HEK293 (cell line): ENCODE results near the gene TCF12.
A peak's percentile ranks its signal among the peaks of the same experiment; 100 is the strongest.

Source experiments
- CTCF ChIA-PET: fragments of 350-600 bp; formaldehyde crosslinking; extraction: SDS; loops from one replicate; lab custom pipeline; 2021; ENCODE audit warnings: antibody characterized with exemption; lab: Yijun Ruan, JAX
- POLR2A ChIA-PET: fragments of 300-600 bp; formaldehyde crosslinking; extraction: SDS; loops from one replicate; lab custom pipeline; 2020; ENCODE audit warnings: antibody characterized with exemption, inconsistent platforms; lab: Yijun Ruan, JAX
- H3K27ac ChIP-seq: fragments of 200-500 bp; sonication (Bioruptor generic); 2 replicates; pipeline ENCODE4 v1.5.1; 2014; ENCODE audit warnings: low read depth, low read length, control low read depth, inconsistent platforms; ENCODE audit errors: extremely low read depth
- H3K36me3 ChIP-seq, 2 experiments: fragments of 200-500 bp in 1 of 2; sonication (Bioruptor generic) in 1 of 2; 1 replicate in 1 of 2; 2 replicates in 1 of 2; pipeline ENCODE4 v1.5.1; 2014 to 2017; ENCODE audit warnings: inconsistent platforms in 2 of 2, low read length in 2 of 2; ENCODE audit not compliant: control insufficient read depth in 2 of 2, insufficient read depth in 1 of 2
- H3K4me1 ChIP-seq: fragments of 200-500 bp; sonication (Bioruptor generic); 2 replicates; pipeline ENCODE4 v1.5.1; 2014; ENCODE audit warnings: mild to moderate bottlenecking, low read length, inconsistent platforms; ENCODE audit not compliant: control insufficient read depth, insufficient read depth
- H3K4me3 ChIP-seq: 2 replicates; pipeline ENCODE4 v1.5.1; 2011; ENCODE audit warnings: low read depth, mild to moderate bottlenecking, control low read depth, low read length, moderate library complexity
- H3K9me3 ChIP-seq: fragments of 200-500 bp; sonication (Bioruptor generic); 2 replicates; pipeline ENCODE4 v1.5.1; 2014; ENCODE audit warnings: low read depth, low read length, inconsistent platforms; ENCODE audit not compliant: control insufficient read depth, insufficient read depth
- HOXC10 ChIP-seq: sonication (generic); formaldehyde crosslinking; IDR thresholded peaks from 2 replicates; pipeline ENCODE4 v1.8.1; 2023; ENCODE audit warnings: mild to moderate bottlenecking, missing genetic modification reagents
- KLF16 ChIP-seq: fragments of 450-650 bp; formaldehyde crosslinking; IDR thresholded peaks from 2 replicates; pipeline ENCODE4 v1.5.1; 2017; ENCODE audit warnings: missing biosample characterization, missing genetic modification characterization
- OSR2 ChIP-seq: fragments of 450-650 bp; formaldehyde crosslinking; IDR thresholded peaks from 2 replicates; pipeline ENCODE4 v1.5.1; 2016; ENCODE audit warnings: missing biosample characterization, missing genetic modification characterization
- ZNF138 ChIP-seq: fragments of 450-650 bp; formaldehyde crosslinking; IDR thresholded peaks from 2 replicates; pipeline ENCODE4 v1.5.1; 2016; ENCODE audit warnings: missing biosample characterization, missing genetic modification characterization, borderline replicate concordance
- ZNF280D ChIP-seq: fragments of 450-650 bp; formaldehyde crosslinking; IDR thresholded peaks from 2 replicates; pipeline ENCODE4 v1.5.1; 2016; ENCODE audit warnings: missing biosample characterization, missing genetic modification characterization
- ZNF335 ChIP-seq: fragments of 450-650 bp; formaldehyde crosslinking; conservative IDR thresholded peaks from 2 replicates; pipeline ENCODE4 v1.5.1; 2016; ENCODE audit warnings: missing biosample characterization, missing genetic modification characterization
- ZNF404 ChIP-seq: fragments of 450-650 bp; formaldehyde crosslinking; IDR thresholded peaks from 2 replicates; pipeline ENCODE4 v1.5.1; 2017; ENCODE audit warnings: missing biosample characterization, missing genetic modification characterization
- ZNF449 ChIP-seq: fragments of 450-650 bp; formaldehyde crosslinking; IDR thresholded peaks from 2 replicates; pipeline ENCODE4 v1.5.1; 2017; ENCODE audit warnings: missing biosample characterization, mild to moderate bottlenecking, missing genetic modification characterization, moderate library complexity
- ZNF561 ChIP-seq: fragments of 450-650 bp; IDR thresholded peaks from 2 replicates; pipeline ENCODE4 v1.5.1; 2018; ENCODE audit warnings: missing biosample characterization, missing genetic modification characterization, borderline replicate concordance
- ZNF600 ChIP-seq: fragments of 450-650 bp; formaldehyde crosslinking; IDR thresholded peaks from 2 replicates; pipeline ENCODE4 v1.5.1; 2016; ENCODE audit warnings: missing biosample characterization, missing genetic modification characterization
- TF ChIP-seq, protein P1 (sequence below): fragments of 450-650 bp; formaldehyde crosslinking; IDR thresholded peaks from 2 replicates; pipeline ENCODE4 v1.5.1; 2016; ENCODE audit warnings: missing biosample characterization, missing genetic modification characterization, low read depth
- TF ChIP-seq, protein P2 (sequence below): fragments of 450-650 bp; formaldehyde crosslinking; IDR thresholded peaks from 2 replicates; pipeline ENCODE4 v1.5.1; 2017; ENCODE audit warnings: missing biosample characterization, missing genetic modification characterization

TCF12 gene

DNA sequence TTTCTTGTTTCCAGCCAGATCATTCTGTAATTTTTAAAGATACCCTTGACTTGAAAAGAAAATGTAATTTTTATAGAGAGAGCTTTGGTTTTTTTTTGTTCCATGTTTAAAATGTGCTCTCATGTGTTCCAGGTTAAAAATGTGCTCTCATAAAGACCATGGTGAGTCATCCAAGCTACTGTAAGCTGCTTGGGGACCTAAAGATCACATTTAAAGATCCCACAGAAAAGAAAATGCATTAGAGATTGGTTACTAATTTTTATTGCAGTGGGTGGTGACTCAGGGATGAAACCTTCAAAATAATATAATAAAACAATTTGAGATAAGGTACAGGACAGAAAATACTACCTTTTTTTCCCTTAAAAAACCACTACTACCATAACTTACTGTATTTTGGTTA lies 11.0 kb downstream of the TCF12 start:
- TF ChIP-seq ZNF335, result 0 out of 2 replicates have a peak, but pooled peaks have one; percentile 13
- TF ChIP-seq ZNF280D (tag by site-specific recombination), result no peak
- TF ChIP-seq, protein P1, sequence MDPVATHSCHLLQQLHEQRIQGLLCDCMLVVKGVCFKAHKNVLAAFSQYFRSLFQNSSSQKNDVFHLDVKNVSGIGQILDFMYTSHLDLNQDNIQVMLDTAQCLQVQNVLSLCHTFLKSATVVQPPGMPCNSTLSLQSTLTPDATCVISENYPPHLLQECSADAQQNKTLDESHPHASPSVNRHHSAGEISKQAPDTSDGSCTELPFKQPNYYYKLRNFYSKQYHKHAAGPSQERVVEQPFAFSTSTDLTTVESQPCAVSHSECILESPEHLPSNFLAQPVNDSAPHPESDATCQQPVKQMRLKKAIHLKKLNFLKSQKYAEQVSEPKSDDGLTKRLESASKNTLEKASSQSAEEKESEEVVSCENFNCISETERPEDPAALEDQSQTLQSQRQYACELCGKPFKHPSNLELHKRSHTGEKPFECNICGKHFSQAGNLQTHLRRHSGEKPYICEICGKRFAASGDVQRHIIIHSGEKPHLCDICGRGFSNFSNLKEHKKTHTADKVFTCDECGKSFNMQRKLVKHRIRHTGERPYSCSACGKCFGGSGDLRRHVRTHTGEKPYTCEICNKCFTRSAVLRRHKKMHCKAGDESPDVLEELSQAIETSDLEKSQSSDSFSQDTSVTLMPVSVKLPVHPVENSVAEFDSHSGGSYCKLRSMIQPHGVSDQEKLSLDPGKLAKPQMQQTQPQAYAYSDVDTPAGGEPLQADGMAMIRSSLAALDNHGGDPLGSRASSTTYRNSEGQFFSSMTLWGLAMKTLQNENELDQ (tag by site-specific recombination), result no peak
- TF ChIP-seq ZNF138, result no peak
- TF ChIP-seq ZNF404 (tag by site-specific recombination), result no peak
- TF ChIP-seq OSR2 (tag by site-specific recombination), result peak; percentile 64
- TF ChIP-seq, protein P2, sequence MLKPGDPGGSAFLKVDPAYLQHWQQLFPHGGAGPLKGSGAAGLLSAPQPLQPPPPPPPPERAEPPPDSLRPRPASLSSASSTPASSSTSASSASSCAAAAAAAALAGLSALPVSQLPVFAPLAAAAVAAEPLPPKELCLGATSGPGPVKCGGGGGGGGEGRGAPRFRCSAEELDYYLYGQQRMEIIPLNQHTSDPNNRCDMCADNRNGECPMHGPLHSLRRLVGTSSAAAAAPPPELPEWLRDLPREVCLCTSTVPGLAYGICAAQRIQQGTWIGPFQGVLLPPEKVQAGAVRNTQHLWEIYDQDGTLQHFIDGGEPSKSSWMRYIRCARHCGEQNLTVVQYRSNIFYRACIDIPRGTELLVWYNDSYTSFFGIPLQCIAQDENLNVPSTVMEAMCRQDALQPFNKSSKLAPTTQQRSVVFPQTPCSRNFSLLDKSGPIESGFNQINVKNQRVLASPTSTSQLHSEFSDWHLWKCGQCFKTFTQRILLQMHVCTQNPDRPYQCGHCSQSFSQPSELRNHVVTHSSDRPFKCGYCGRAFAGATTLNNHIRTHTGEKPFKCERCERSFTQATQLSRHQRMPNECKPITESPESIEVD (tag by site-specific recombination), result peak; percentile 41
- TF ChIP-seq HOXC10 (CRISPR knock-in tag), result no peak
- no peak for TF ChIP-seq KLF16 (tag by site-specific recombination)
- ChIA-PET CTCF (interaction anchor here (0.6 kb wide), 1 partner anchor 28 kb away, joined by 3 read pairs; no protein-coding TSS in a partner anchor), POLR2A (no interaction called here)
- no peak overlapping the region for H3K27ac ChIP-seq
- no peak overlapping the region for H3K4me3 ChIP-seq
- H3K36me3 ChIP-seq, result peaks cover 0 to 2% of the 10 kb centered on the region in 2 experiments; a peak in 1 of 3 replicates
- no peaks in the 10 kb centered on the region for H3K9me3 ChIP-seq
- H3K4me1 ChIP-seq, result peaks cover 31% of the 10 kb centered on the region

DNA sequence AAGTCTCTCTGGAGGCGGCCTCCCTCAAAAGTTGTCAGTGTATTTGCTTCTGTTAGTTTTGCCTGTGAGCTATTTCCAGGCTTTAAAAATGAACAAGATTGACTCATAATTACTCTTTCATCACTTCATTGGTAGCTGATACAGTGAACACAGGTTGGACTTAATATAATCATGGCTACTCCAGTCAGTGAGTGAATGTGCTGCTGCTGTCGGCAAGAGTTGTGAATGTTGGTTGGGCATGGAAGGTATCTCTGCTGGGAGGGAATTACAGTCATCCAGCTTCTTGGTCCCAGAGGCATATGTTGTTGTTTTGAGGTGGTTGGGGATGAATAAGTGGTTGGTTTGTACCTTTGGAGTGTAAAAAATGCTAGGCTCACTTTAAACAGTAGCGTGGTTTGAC lies 11.5 kb downstream of the TCF12 start:
- Histone ChIP-seq H3K27ac (no peak overlapping the region), H3K4me1 (peaks cover 31% of the 10 kb centered on the region), H3K4me3 (no peak overlapping the region), H3K9me3 (no peaks in the 10 kb centered on the region)
- peak; percentile 35 for TF ChIP-seq OSR2 (tag by site-specific recombination)
- TF ChIP-seq ZNF449 (tag by site-specific recombination), result peak; percentile 83
- 0 out of 2 replicates have a peak, but pooled peaks have one; percentile 35 for TF ChIP-seq ZNF600 (tag by site-specific recombination)
- no peak for TF ChIP-seq ZNF561 (tag by site-specific recombination)
- TF ChIP-seq, all 188 proteins: peak for 3
- POLR2A ChIA-PET, result interaction anchor here (1.0 kb wide), 1 partner anchor 12 kb away, joined by 4 read pairs; the partner anchor contains the start of gene TCF12
- no peaks in the 10 kb centered on the region for H3K36me3 ChIP-seq
- CTCF ChIA-PET, result interaction anchor here (0.6 to 1.6 kb wide), 2 partner anchors 29 to 66 kb away, joined by 3 to 4 read pairs; no protein-coding TSS in a partner anchor
